ENCODE results near the gene FAM174B.

- TF ChIP-seq POLR2AphosphoS5 (IDR thresholded peaks at IDR 0.05; ENCODE audit: low read depth, low read length) (no peak), TAF1 (IDR thresholded peaks at IDR 0.05; ENCODE audit: borderline replicate concordance, low read depth, low read length) (no peak)
These were observed 19.9 kb upstream of the FAM174B start for GRCh38 chr15:92675485-92675884.

Data from GM12892 (cell line).